ENCODE data around the gene MROH7.

MROH7 gene

GRCh38 chr1:54679706-54680105 is 38.1 kb downstream of the MROH7 start:
- no peak for DNase-seq (ENCODE audit: low spot score)
- in situ Hi-C loops (cut with MboI; ENCODE audit: low sequenced_read_pairs, unreplicated experiment) = loop anchor here (10.0 kb wide), 1 partner anchor 115 kb away; no protein-coding TSS in a partner anchor
- no peak for TF ChIP-seq CTCF (IDR thresholded peaks at IDR 0.05; ENCODE audit: borderline replicate concordance, control extremely low read depth, extremely low read depth, insufficient read depth, missing control alignments)

GRCh38 chr1:54680387-54680786 is 38.8 kb downstream of the MROH7 start:
- in situ Hi-C loops (cut with MboI; ENCODE audit: low sequenced_read_pairs, unreplicated experiment) = no loop called here
- DNase-seq (ENCODE audit: low spot score) = no peak
- no peak for TF ChIP-seq CTCF (IDR thresholded peaks at IDR 0.05; ENCODE audit: borderline replicate concordance, control extremely low read depth, extremely low read depth, insufficient read depth, missing control alignments)

DNA sequence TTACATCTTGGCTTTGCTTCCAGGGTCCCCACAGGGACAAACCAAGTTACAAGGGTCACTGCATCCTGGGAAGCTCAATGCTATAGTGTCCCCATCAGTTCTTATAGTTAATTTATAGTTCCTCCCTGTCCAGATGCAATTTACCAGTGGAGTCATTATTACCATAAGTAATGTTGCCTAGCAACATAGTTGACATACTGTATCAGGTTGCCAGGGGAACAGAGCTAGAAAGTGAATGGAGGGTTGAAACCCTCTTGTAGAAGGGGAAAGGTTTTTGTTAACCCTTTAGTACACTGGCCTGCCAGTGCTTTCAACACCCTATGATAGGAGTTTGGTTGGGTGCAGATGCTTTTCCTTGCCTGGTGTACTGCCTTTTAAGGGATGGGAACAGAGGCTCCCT is 39.8 kb downstream of the MROH7 start:
- no peak for TF ChIP-seq CTCF (IDR thresholded peaks at IDR 0.05; ENCODE audit: borderline replicate concordance, control extremely low read depth, extremely low read depth, insufficient read depth, missing control alignments)
- in situ Hi-C loops (cut with MboI; ENCODE audit: low sequenced_read_pairs, unreplicated experiment) = no loop called here
- DNase-seq (ENCODE audit: low spot score) = no peak

- in situ Hi-C loops (cut with MboI; ENCODE audit: low sequenced_read_pairs, unreplicated experiment) = no loop called here
- TF ChIP-seq CTCF (IDR thresholded peaks at IDR 0.05; ENCODE audit: borderline replicate concordance, control extremely low read depth, extremely low read depth, insufficient read depth, missing control alignments) = no peak
- DNase-seq (ENCODE audit: low spot score) = no peak
Observed at GRCh38 chr1:54683453-54683852, 41.9 kb downstream of the MROH7 start.

GRCh38 chr1:54685335-54685905 is 43.8 kb downstream of the MROH7 start:
- DNase-seq (ENCODE audit: low spot score) = no peak
- in situ Hi-C loops (cut with MboI; ENCODE audit: low sequenced_read_pairs, unreplicated experiment) = no loop called here
- TF ChIP-seq CTCF (IDR thresholded peaks at IDR 0.05; ENCODE audit: borderline replicate concordance, control extremely low read depth, extremely low read depth, insufficient read depth, missing control alignments) = no peak

GRCh38 chr1:54686155-54686554 is 44.6 kb downstream of the MROH7 start:
- DNase-seq (ENCODE audit: low spot score) = no peak
- in situ Hi-C loops (cut with MboI; ENCODE audit: low sequenced_read_pairs, unreplicated experiment) = no loop called here
- no peak for TF ChIP-seq CTCF (IDR thresholded peaks at IDR 0.05; ENCODE audit: borderline replicate concordance, control extremely low read depth, extremely low read depth, insufficient read depth, missing control alignments)
